HG03196 (cell line): ENCODE results near the gene ZNF418.
"Not testable (repeated sequence)": the region's sequence is repeated elsewhere in the genome, so short reads cannot be mapped to it uniquely, and the experiment has no call there.

Experiments used
- ATAC-seq: cut with Tn5 transposase; IDR thresholded peaks from one replicate; pipeline ENCODE4 v1.9.1; 2021; ENCODE audit not compliant: unreplicated experiment

Gene ZNF418

GRCh38 chr19:57890706-57891105, 44.5 kb downstream of the ZNF418 start:
- ATAC-seq: not testable (repeated sequence)

GRCh38 chr19:57888560-57889231, 46.5 kb downstream of the ZNF418 start, which contains the start of gene ZNF814:
TSS of gene ZNF814 (minus strand) at chr19:57889037. CDS start at chr19:57888802, 235 bp downstream.
- ATAC-seq: no peak

GRCh38 chr19:57888107-57888559, 47.1 kb downstream of the ZNF418 start:
- no peak for ATAC-seq

GRCh38 chr19:57887195-57887941, 47.8 kb downstream of the ZNF418 start:
- ATAC-seq: no peak

GRCh38 chr19:57886046-57886445, 49.2 kb downstream of the ZNF418 start:
- ATAC-seq: no peak

- ATAC-seq: not testable (repeated sequence)
Measured at GRCh38 chr19:57873883-57874799, 61.1 kb downstream of the ZNF418 start.

GRCh38 chr19:57872450-57872849, 62.8 kb downstream of the ZNF418 start:
- no peak for ATAC-seq
